RPMI7951 (cell line): ENCODE data around the gene SLC39A8. TPM values are rescaled to one million over a fixed set of nuclear protein-coding genes. Genes with fewer than 3 reads are reported as not detected.
A peak's percentile ranks its signal among the peaks of the same experiment; 100 is the strongest.
"Not testable (repeated sequence)": the region's sequence is repeated elsewhere in the genome, so short reads cannot be mapped to it uniquely, and the experiment has no call there.

Experiments
- DNase-seq: peaks from one replicate; pipeline ENCODE4 v3.0.0-alpha.2; 2012; ENCODE audit warnings: low read depth
- total RNA-seq: library from RNA; depleted of rRNA; stranded (reverse); fragments of >200 nt; shearing (Covaris generic); gene quantifications from 2 replicates; pipeline ENCODE4 v1.2.3, GENCODE V29; 2014

SLC39A8 gene
- total RNA-seq, 1 experiment from 2014 or later = 6.7 TPM

DNA sequence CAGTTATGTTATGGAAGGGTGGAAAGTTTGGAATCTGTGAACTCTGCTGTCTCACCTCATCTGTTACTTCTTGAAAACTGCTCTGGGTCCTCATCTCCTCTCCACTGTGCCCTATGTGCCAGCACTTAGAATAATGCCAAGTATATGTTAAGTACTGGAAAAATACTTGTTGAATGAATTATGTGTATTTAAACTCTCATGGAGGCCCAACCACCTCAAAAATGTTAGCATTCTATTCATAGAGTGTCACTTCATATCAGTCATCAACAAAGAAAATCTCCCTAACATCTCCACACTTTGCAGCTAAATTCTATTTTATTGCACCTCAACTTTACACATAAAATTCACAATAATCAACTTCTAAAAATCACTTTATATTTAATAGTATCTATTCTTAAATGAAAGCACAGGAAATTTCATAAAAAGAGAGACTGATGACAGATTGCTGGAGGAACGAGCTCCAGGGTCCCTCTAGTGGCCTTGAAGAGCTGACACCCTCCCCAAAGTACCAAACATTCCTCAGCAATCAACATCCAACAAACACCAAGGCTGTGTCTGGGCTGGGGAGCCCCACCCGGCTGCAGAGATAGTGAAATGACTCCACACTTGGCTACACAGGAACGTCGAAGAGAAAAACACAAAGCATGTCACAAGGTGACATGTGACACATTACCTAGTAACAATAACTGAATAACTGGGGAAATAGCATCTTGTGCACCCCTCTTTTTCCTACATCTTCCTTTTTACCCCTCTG lies 45.8 kb downstream of the SLC39A8 start:
- peak; percentile 20 for DNase-seq

DNA sequence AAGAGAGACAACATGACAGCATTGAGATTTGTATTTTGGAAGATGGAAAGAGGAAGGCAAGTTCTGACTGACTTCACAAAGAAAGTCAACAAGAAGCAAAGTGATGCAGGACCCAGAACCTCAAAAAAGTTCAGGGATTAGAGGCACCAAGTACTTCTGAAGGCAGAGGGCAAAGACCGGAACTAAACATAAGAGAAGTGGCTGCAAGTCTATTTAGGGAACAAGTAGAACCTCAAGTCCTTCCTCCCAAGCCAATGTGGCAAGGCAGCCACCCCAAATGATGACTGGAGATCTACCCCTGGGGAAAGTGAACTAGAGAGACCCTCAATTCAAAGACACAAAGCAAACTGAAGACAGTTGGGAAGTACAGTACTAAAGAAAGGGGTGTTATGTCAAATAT lies 46.6 kb downstream of the SLC39A8 start:
- DNase-seq = no peak

DNA sequence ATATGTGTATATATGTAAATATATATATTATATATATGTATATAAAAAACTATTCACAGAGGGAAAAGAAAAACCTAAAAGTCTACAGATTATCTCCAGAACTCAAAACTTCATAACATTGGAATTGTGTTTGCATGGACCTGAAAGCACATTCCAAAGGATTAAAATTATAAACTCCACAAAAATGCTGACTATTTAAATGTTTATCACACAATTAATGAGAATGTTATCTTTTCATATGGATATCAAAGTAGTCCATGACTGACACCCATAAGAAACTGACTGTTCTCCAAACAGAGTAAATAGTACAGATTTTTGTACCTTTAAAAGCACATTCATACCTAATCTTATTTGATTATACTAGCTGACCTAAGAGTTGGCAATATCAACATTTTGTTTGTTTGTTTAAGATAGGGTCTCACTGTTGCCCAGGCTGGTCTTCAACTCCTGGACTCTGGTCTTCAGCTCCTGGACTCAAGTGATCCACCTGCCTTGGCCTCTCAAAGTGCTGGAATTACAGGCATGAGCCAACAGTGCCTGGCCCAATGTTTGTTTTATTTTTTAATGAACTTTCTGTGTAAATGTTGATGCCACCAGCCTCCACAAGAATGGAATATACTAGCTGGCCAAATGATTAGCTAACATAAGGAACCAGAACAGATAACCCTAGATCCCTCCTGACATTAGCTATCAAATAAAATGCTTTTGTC lies 50.0 kb downstream of the SLC39A8 start:
- DNase-seq = no peak

DNA sequence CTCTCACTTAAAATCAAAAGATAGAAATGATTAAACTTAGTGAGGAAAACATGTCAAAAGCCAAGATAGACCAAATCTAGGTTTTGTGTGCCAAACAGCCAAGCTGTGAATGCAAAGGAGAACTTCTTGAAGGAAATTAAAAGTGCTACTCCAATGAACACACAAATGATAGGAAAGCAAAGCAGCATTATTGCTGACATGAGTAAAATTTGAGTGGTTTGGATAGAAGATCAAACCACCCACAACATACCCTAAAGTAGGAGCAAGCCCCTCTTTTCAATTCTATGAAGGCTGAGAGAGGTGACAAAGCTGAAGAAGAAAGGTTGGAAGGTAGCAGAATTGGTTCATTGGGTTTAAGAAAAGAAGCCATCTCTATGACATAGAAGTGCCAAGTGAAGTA lies 56.8 kb downstream of the SLC39A8 start:
- DNase-seq = no peak

DNA sequence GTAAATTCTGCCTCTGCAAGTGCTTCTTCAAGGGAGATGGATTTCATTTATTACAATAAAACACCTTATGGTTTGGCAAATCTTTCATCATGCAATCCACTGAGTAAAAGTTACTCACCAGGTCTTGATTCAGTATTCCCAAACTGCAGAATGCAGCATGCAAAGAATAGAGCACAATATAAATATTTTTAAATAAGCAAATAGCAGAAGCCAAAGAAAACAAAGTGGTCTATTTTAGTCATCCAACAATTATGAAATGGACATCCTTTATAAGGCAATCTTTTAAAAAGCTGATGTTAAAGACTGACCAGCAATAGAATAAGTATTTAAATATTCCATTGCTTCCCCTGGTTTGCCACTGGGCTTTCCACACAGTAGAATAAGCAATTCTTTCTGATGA lies 59.5 kb downstream of the SLC39A8 start:
- DNase-seq = no peak

DNA sequence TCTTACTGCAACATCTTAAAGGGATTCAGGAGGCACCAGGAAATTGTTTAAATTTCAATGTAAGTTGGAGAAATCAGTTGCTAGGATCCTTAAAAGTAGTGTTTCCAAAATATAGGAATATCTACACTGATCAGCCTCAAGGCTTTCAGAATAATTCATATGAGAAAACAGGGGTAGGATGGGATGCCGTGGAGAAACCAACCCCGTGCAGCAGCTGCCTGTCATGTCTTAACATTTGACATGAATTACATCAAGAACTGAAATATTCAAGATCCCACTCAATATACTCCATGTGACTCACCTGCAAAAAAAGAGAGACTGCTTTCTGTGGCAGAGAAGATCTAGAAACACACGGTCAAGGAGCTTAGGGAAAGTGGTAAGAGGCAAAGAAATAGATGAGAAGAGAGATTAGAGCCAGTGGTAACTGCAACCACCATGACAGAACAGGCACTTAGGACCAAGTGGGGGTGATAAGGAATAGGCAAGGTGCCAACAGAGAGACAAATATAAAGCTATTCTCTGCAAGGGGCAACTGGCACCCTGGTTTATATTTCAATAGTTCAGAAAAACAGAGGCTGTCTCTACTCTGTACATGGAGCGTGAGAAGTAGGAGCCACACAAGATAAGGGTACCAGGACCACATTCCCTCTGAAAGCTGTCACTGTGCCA lies 64.0 kb downstream of the SLC39A8 start:
- DNase-seq = no peak

DNA sequence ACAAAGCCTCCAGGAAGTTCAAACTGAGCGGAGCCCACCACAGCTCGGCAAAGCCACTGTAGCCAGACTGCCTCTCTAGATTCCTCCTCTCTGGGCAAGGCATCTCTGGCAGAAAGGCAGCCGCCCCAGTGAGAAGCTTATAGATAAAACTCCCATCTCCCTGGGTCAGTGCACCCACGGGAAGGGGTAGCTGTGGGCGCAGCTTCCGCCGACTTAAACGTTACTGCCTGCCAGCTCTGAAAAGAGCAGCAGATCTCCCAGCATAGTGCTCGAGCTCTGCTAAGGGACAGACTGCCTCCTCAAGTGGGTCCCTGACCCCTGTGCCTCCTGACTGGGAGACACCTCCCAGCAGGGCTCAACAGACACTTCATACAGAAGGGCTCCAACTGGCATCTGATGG lies 72.0 kb downstream of the SLC39A8 start:
- not testable (repeated sequence) for DNase-seq

DNA sequence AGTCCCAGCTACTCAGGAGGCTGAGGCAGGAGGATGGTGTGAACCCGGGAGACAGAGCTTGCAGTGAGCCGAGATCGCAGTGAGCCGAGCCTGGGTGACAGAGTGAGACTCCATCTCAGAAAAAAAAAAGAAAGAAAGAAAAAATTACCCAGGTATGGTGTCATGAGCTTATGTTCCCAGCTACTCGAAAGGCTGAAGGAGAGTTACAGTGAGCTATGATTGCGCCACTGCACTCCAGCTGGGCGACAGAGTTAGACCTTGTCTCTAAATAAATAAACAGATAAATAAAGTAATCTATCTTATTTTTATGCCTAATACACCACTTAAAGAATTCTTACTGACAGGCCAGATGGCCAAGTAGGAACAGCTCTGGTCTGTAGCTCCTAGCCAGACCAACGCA lies 73.0 kb downstream of the SLC39A8 start:
- no peak for DNase-seq

DNA sequence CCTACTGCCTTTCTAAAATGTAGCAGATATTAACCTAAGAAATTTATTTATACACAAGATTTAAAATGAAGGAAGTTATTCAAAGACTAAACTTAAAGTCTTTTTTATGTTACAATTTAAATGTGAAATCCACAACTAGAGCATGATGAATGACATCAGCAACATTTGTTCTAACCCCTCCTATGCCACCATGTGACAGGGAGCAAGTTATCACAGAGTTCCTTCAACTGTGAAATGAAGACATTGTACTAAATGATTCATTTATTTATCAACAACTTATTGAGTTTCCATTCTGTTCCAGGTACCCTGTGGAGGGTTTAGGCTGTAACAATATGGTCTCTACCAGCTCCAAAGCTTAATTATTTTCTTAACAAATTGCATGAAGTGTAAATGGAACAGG lies 76.9 kb downstream of the SLC39A8 start:
- DNase-seq = no peak

DNA sequence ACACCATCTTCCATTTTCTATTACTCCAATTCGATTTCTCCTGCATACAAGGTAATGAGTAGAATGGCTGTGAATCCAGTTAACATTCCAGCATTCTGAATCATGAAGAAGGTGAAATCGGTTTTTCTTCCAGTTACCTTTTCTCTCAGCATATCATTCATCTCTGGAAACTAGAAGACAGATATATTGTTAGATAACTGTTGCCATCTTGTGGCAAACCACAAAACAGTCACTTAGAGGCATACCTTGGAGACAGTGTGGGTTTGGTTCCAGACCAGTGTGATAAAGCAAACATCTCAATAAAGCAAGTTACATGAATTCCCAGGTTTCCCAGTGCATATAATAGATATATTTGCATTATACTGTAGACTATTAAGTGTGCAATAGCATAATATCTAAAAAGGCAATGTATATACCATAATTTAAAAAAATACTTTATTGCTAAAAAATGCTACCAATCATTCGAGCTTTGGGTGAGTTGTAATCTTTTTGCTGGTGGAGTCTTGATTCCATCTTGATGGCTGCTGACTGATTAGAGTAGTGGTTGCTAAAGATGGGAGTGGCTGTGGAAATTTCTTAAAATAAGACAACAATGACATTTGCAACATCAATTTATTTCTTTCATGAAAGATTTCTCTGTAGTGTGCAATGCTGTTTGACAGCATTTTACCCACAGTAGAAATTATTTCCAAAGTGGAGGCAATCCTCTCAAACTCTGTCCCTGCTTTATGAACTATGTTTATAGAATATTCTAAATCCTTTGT lies 82.1 kb downstream of the SLC39A8 start:
- DNase-seq = peak; percentile 30

DNA sequence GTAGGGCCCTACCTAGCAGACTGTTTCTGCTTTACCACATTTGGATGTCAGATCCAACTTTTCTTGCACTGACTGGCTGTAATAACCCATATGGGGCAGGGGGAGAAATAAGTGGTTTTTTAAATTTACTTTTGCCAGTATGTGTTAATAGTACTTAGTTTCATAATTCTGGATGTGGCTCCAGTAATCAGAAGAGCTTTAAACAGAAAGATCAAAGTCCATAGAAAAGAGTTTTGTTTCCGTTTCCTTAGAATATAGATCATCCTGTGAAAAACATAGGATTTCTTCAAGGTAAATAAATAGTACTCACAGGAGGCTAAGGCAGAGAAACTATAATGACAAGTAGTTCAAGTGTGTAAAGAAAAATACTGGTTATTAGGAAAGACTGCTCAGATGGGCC lies 85.6 kb downstream of the SLC39A8 start:
- DNase-seq = no peak

DNA sequence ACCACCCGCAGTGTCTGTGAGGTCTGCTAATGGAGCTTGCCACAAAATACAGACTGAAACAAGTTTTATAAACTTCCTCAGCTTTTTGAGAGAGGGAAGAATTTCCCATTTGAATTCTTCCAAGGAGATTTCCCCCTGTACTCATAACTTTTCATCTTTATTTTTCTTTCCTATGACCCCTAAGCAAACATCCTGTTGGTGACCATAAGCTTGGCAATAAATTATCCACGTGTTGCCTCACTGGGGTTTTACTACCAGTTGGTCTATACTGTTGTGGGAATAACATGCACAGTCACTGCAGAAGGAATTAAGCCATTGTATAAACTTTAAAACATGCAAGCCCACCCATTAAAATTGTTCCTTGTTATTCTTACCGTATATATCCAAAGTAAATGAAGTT lies 86.2 kb downstream of the SLC39A8 start:
- DNase-seq = no peak

DNA sequence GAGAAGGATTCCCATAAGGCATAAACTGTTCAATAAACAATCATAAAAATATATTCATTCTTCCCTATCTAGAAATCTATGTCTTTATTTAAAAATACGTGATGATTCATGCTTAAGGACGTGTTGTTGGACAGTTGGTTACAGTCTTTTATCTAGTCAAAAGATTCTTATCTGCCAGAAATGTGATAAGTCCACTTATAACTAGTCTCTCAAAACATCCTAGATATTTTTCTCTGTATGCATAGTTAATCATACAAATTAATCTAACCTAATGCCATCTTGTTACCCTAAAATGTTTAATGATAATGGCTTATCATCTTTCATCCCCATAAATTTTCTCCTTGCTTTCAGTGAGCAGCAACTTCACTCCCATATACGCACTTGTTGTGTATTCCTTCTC lies 89.0 kb downstream of the SLC39A8 start:
- no peak for DNase-seq

DNA sequence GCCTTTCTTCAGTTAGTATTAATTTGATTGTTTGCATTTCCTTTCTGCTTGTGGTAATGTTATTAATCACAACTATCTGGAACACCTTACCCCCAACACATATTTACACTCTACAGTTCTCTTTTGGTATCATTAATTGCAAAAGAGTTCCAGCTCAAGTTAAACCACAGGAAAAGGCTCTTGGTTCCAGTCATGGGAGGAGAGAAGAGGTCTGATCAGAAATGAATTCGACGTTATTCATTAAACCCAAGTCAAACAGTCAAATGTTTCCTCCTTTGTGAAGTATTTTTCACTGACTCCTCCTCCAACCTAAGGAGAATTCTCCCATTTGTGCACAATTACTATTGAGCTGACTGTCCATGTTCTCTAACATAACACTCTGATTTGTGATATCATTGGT lies 91.4 kb downstream of the SLC39A8 start:
- DNase-seq = no peak

DNA sequence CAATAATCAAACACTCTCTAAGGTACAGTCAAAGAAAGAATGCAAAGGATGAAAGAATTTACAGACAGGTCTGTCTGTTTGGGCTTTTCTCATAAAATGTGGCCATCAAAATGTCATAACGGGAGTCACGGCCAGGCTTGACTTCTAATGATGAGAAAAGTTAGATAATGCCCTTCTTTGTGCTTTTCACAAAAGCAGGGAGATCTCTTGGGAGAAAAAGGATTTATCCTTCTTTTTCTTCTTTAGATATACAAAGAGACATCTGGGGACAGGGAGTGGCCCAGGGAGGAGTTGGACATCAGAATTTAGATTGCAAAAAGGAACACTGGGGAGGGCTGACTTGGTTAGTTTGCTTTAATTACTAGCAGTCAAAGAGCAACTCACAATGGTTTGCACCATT lies 93.1 kb downstream of the SLC39A8 start:
- no peak for DNase-seq

DNA sequence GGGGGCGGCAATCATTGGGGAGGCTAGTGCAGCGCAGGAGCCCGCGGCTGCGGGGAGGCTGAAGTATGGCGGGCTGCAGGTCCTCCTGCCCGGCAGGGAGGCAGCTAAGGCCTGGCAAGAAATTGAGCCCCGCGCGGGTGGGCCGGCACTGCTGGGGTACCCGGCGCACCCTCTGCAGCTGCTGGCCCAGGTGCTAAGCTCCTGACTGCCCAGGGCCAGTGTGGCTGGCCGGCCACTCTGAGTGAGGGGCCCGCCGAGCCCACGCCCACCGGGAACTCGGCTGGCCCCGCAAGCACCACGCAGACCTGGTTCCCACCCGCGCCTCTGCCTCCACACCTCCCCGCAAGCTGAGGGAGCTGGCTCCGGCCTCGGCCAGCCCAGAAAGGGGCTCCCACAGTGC lies 94.9 kb downstream of the SLC39A8 start:
- no peak for DNase-seq

DNA sequence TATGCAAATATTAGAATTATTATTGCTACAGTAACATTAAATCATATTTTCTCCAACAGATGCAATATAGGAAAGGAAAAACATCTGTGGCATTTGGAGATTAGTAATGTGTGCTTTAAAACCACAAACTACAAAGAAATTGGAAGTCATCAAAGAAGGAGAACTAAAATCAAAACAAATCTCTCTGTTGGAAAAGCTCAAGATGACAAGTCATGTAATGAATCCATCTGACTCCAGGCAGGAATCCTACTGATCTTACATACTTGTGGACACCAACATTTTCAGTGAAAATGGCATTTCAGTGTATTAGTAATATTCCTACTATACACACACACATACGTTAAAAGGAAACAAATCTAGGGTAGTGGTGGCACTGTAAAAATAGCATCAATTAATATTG lies 98.2 kb downstream of the SLC39A8 start:
- no peak for DNase-seq

DNA sequence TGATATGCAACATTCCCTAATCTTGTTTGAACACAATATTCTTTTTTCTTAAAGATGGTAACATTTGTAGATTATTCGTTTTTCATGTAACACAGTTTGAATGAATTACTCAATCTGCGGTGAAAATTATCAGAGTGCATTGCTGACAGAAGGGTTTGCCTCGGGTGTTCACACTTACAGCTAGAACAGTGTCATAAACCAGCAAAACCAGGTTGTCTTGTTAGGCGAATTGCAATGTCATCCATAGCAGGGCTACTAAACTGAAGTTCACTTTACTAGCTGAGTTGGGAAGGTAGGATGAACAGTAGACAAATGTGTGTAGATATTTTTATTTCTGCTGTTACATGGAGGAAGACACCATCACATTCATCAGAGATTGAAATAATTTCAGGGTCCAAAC lies 98.9 kb downstream of the SLC39A8 start:
- no peak for DNase-seq

DNA sequence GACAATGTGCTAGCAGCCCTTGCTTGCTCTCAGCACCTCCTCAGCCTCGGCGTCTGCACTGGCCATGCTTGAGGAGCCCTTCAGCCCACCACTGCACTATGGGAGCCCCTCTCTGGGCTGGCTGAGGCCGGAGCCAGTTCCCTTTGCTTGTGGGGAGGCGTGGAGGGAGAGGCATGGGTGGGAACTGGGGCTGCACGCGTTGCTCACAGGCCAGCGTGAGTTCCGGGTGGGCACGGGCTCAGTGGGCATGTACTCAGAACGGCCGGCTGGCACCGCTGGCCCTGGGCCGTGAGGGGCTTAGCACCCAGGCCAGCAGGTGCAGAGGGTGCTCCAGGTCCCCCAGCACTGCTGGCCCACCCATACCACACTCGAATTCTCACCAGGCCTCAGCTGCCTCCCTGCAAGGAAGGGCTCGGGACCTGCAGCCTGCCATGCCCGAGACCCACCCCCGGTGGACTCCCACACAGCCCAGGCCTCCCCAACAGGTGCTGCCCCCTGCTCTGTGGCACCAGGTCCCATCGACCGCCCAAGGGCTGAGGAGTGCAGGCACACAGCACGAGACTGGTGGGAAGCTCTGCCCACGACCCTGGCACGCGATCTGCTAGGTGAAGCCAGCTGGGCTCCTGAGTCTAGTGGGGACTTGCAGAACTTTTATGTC lies 100.3 kb downstream of the SLC39A8 start:
- DNase-seq = no peak

DNA sequence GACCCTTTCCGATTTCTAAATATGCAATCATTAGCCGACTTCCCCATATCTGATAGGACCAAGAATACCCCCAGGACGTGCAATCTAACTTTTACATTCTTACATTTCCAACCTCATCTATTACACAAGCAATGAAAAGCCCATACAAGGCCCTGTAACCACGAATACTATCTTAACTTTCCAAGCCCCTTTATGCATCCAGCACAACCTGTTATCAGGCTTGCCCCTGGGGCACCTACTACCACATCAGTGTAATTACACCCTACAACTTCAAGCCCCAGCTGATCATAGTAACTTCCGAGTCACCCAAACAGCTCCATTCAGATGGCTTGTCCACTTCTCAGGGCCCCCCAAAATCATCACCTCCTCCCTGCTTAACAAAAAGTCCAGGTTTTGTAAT lies 102.0 kb downstream of the SLC39A8 start:
- not testable (repeated sequence) for DNase-seq

DNA sequence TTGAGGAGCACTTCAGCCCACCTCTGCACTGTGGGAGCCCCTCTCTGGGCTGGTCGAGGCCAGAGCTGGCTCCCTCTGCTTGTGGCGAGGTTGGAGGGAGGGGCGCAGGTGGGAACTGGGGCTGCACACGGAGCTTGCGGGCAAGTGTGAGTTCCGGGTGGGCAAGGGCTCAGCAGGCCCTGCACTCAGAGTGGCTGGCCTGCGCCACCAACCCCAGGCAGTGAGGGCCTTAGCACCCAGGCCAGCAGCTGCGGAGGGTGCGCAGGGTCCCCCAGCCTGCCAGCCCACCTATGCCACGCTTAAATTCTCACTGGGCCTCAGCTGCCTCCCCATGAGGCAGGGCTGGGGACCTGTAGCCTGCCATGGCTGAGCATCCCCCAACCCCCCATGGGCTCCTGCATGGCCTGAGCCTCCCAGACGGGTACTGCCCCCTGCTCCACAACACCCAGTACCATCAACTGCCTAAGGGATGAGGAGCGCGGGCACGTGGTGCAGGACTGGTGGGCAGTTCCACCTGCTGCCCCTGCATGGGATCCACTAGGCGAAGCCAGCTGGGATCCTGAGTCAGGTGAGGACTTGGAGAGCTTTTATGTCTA lies 110.9 kb downstream of the SLC39A8 start:
- no peak for DNase-seq
